Loucy (cell line): ENCODE results near the gene OR51T1.

Experiments used
- H2AFZ ChIP-seq: fragments of 200-600 bp; sonication (generic); 2 replicates; pipeline ENCODE4 v1.6.0; 2016; ENCODE audit warnings: antibody characterized with exemption, mild to moderate bottlenecking, low read length, moderate library complexity
- H3F3A ChIP-seq: fragments of 200-600 bp; 2 replicates; pipeline ENCODE4 v1.6.0; 2016; ENCODE audit warnings: antibody characterized with exemption, low read depth, mild to moderate bottlenecking
- H3K27me3 ChIP-seq: fragments of 200-600 bp; sonication (generic); 2 replicates; pipeline ENCODE4 v1.6.1; 2014; ENCODE audit warnings: low read length, mild to moderate bottlenecking; ENCODE audit not compliant: insufficient read depth, poor library complexity, severe bottlenecking
- H3K36me3 ChIP-seq: fragments of 200-600 bp; sonication (generic); 2 replicates; pipeline ENCODE4 v1.6.1; 2016; ENCODE audit warnings: low read length; ENCODE audit not compliant: insufficient read depth
- H3K4me1 ChIP-seq: fragments of 200-600 bp; sonication (generic); 2 replicates; pipeline ENCODE4 v1.5.1; 2014; ENCODE audit warnings: low read length, mild to moderate bottlenecking; ENCODE audit not compliant: insufficient read depth, poor library complexity, severe bottlenecking
- H3K4me2 ChIP-seq: fragments of 200-600 bp; sonication (generic); 2 replicates; pipeline ENCODE4 v1.6.0; 2014; ENCODE audit warnings: antibody characterized with exemption, low read length, low read depth, mild to moderate bottlenecking; ENCODE audit not compliant: poor library complexity, severe bottlenecking
- H3K4me3 ChIP-seq: fragments of 200-600 bp; sonication (generic); 2 replicates; pipeline ENCODE4 v1.5.1; 2014; ENCODE audit warnings: low read length, mild to moderate bottlenecking, mixed read lengths; ENCODE audit not compliant: poor library complexity, severe bottlenecking
- H3K79me2 ChIP-seq: fragments of 200-600 bp; sonication (generic); 2 replicates; pipeline ENCODE4 v1.6.1; 2014; ENCODE audit warnings: low read length; ENCODE audit not compliant: insufficient read depth
- H3K9ac ChIP-seq: fragments of 200-600 bp; sonication (generic); 2 replicates; pipeline ENCODE4 v1.6.0; 2014; ENCODE audit warnings: mild to moderate bottlenecking, low read depth, low read length, moderate library complexity; ENCODE audit not compliant: poor library complexity, severe bottlenecking
- H3K9me2 ChIP-seq: fragments of 200-600 bp; sonication (generic); replicated peaks from 2 replicates; pipeline ENCODE4 v1.6.1; 2016; ENCODE audit warnings: low read depth, low read length, mixed read lengths
- H3K9me3 ChIP-seq: fragments of 200-600 bp; sonication (generic); 2 replicates; pipeline ENCODE4 v1.6.1; 2014; ENCODE audit warnings: mild to moderate bottlenecking, antibody characterized with exemption, low read length, low read depth; ENCODE audit not compliant: insufficient read depth
- H4K20me1 ChIP-seq: fragments of 200-600 bp; sonication (generic); 2 replicates; pipeline ENCODE4 v1.6.0; 2014; ENCODE audit warnings: antibody characterized with exemption, low read length, mild to moderate bottlenecking; ENCODE audit not compliant: insufficient read depth, poor library complexity, severe bottlenecking
- EZH2phosphoT487 ChIP-seq: fragments of 200-600 bp; IDR thresholded peaks from 2 replicates; pipeline ENCODE4 v1.6.1; 2018; ENCODE audit warnings: antibody characterized with exemption, mild to moderate bottlenecking, moderate library complexity, borderline replicate concordance
- TF ChIP-seq, protein P1 (sequence below): fragments of 200-600 bp; sonication (generic); conservative IDR thresholded peaks from 2 replicates; pipeline ENCODE4 v1.5.1; 2014; ENCODE audit warnings: mild to moderate bottlenecking, antibody characterized with exemption, low read length

Gene OR51T1, protein sequence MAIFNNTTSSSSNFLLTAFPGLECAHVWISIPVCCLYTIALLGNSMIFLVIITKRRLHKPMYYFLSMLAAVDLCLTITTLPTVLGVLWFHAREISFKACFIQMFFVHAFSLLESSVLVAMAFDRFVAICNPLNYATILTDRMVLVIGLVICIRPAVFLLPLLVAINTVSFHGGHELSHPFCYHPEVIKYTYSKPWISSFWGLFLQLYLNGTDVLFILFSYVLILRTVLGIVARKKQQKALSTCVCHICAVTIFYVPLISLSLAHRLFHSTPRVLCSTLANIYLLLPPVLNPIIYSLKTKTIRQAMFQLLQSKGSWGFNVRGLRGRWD

DNA sequence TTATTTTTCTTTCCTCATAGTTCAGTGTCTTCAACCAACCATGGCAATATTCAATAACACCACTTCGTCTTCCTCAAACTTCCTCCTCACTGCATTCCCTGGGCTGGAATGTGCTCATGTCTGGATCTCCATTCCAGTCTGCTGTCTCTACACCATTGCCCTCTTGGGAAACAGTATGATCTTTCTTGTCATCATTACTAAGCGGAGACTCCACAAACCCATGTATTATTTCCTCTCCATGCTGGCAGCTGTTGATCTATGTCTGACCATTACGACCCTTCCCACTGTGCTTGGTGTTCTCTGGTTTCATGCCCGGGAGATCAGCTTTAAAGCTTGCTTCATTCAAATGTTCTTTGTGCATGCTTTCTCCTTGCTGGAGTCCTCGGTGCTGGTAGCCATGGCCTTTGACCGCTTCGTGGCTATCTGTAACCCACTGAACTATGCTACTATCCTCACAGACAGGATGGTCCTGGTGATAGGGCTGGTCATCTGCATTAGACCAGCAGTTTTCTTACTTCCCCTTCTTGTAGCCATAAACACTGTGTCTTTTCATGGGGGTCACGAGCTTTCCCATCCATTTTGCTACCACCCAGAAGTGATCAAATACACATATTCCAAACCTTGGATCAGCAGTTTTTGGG is at the start of gene OR51T1:
Gene OR51T1, plus strand, starts transcription at position 41 of the 641 bp plus-strand sequence. Its CDS starts 0 bp downstream, at position 41.
- Histone ChIP-seq H2AFZ (no peak within 1 kb of the TSS), H3K4me1 (no peaks in the 10 kb centered on the region), H3K36me3 (no peaks in the 10 kb centered on the region), H3K9me3 (no peaks in the 10 kb centered on the region), H3K4me3 (no peak within 1 kb of the TSS), H3K4me2 (no peak within 1 kb of the TSS), H3K9ac (no peak within 1 kb of the TSS), H3K27me3 (no peaks in the 10 kb centered on the region), H3K79me2 (no peaks in the 10 kb centered on the region), H3K9me2 (no peaks in the 10 kb centered on the region), H3F3A (no peaks in the 10 kb centered on the region), H4K20me1 (no peaks in the 10 kb centered on the region)
- TF ChIP-seq, protein P1, sequence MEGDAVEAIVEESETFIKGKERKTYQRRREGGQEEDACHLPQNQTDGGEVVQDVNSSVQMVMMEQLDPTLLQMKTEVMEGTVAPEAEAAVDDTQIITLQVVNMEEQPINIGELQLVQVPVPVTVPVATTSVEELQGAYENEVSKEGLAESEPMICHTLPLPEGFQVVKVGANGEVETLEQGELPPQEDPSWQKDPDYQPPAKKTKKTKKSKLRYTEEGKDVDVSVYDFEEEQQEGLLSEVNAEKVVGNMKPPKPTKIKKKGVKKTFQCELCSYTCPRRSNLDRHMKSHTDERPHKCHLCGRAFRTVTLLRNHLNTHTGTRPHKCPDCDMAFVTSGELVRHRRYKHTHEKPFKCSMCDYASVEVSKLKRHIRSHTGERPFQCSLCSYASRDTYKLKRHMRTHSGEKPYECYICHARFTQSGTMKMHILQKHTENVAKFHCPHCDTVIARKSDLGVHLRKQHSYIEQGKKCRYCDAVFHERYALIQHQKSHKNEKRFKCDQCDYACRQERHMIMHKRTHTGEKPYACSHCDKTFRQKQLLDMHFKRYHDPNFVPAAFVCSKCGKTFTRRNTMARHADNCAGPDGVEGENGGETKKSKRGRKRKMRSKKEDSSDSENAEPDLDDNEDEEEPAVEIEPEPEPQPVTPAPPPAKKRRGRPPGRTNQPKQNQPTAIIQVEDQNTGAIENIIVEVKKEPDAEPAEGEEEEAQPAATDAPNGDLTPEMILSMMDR: no peak
- no peak for TF ChIP-seq EZH2phosphoT487

DNA sequence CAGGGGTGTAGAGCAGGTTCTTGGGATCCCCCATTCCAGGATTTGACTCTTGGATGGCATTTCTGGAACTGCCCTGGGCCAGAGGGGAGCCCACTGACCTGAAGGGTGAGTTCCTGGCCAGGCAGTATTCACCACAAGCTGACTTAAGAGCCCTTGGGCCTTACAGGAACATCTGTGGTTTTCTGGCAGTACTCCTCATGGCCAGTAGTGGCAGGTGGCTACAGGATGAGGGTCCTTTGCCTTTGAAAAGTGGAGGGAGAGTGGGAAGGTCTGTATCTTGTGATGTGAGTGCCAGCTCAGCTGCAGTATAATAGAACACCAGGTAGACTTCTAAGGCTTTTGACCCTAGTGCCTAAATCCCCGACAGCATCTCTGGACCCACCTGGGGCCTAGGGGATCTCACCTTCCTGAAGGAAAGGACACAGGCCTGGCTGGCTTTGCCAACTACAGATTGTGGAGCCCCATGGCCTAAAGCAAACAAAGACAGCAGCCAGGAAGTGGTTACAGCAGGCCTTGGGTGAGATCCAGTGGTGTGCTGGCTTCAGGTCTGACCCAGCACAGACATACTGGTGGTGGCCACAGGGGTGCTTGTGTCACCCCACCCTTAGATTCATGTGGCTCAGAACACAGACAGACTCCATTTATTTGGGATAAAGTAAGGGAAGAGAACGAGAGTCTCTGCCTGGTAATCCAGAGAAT is 41.7 kb upstream of the OR51T1 start:
- Histone ChIP-seq H3K9me3 (no peaks in the 10 kb centered on the region), H3K4me3 (no peak overlapping the region), H3K9me2 (no peaks in the 10 kb centered on the region), H4K20me1 (no peaks in the 10 kb centered on the region), H3K4me1 (no peaks in the 10 kb centered on the region), H3K79me2 (no peaks in the 10 kb centered on the region), H3K27me3 (no peaks in the 10 kb centered on the region), H2AFZ (no peak overlapping the region), H3K9ac (no peak overlapping the region), H3K4me2 (no peak overlapping the region), H3K36me3 (no peaks in the 10 kb centered on the region), H3F3A (no peaks in the 10 kb centered on the region)
- no peak for TF ChIP-seq EZH2phosphoT487
- TF ChIP-seq, protein P1: no peak; the same call in 1 of the 2 replicates

DNA sequence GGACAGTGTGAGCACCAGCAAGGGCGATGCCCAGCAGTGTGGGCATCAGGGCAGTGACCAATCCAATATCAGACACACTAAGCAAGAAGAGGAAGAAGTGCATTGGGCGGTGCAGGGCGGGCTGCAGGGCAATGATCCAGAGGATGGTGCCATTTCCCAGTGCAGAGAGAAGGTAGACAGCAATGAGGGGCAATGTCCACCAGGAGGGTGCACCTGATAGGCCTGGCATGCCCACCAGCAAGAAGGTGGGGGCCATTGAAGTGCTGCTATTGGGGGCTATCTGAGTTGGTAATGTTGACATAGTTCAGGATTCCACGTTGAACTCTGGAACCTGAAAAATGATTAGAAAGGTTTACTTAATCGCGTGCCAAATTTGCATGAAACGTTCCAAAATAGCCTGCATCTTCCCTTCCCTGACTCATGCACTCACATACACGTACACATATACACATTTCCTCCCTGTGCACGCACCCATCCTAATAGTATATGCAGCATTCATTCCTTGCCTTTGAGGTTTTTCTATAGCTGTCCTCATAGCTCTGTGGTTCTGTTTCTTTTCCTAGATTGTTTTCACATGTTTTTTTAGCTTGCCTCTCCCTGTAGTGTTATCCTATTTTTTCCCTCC is 32.7 kb upstream of the OR51T1 start, which contains the start of gene OR51S1:
Gene OR51S1, minus strand, starts transcription at position 301 of the 625 bp plus-strand sequence. Its CDS starts 0 bp downstream, at position 301.
- H3K36me3 ChIP-seq: no peaks in the 10 kb centered on the region
- no peaks in the 10 kb centered on the region for H4K20me1 ChIP-seq
- H3K9me2 ChIP-seq: no peaks in the 10 kb centered on the region
- H3F3A ChIP-seq: no peaks in the 10 kb centered on the region
- H3K27me3 ChIP-seq: no peaks in the 10 kb centered on the region
- H3K79me2 ChIP-seq: no peaks in the 10 kb centered on the region
- H3K9ac ChIP-seq: no peak within 1 kb of the TSS
- no peaks in the 10 kb centered on the region for H3K4me1 ChIP-seq
- no peak within 1 kb of the TSS for H2AFZ ChIP-seq
- H3K9me3 ChIP-seq: no peaks in the 10 kb centered on the region
- TF ChIP-seq, protein P1: no peak
- no peak for TF ChIP-seq EZH2phosphoT487
- H3K4me2 ChIP-seq: no peak within 1 kb of the TSS
- H3K4me3 ChIP-seq: no peak within 1 kb of the TSS
